HCT116 (cell line): ENCODE measurements around the gene LIN52. TPM values are rescaled to one million over a fixed set of nuclear protein-coding genes. Genes with fewer than 3 reads are reported as not detected.

Experiments
- total RNA-seq: library from RNA; stranded (reverse); gene quantifications from one replicate; pipeline ENCODE4 v1.2.1, GENCODE V29; 2021; ENCODE audit not compliant: unreplicated experiment

LIN52 gene
- total RNA-seq, 1 experiment from 2014 or later: 9.6 TPM

Other genes starting within 250 kb of the LIN52 start
- 22.1 TPM for gene PTGR2, start 233.1 kb upstream of the LIN52 start, total RNA-seq
- 37.6 TPM for gene ZNF410, start 198.1 kb upstream of the LIN52 start, total RNA-seq
- gene FAM161B, start 134.9 kb upstream of the LIN52 start, total RNA-seq: 1.6 TPM
- 21.6 TPM for gene COQ6, start 134.7 kb upstream of the LIN52 start, total RNA-seq
- 14.4 TPM for gene ENTPD5, start 65.7 kb upstream of the LIN52 start, total RNA-seq
- 4.0 TPM for gene BBOF1, start 65.6 kb upstream of the LIN52 start, total RNA-seq
- gene ALDH6A1, start 503 bp upstream of the LIN52 start, total RNA-seq: 15.6 TPM
- not detected for gene VSX2, start 154.5 kb downstream of the LIN52 start, total RNA-seq
- gene ABCD4, start 218.0 kb downstream of the LIN52 start, total RNA-seq: 45.3 TPM